ENCODE data around the gene TRIM63.

Gene TRIM63

DNA sequence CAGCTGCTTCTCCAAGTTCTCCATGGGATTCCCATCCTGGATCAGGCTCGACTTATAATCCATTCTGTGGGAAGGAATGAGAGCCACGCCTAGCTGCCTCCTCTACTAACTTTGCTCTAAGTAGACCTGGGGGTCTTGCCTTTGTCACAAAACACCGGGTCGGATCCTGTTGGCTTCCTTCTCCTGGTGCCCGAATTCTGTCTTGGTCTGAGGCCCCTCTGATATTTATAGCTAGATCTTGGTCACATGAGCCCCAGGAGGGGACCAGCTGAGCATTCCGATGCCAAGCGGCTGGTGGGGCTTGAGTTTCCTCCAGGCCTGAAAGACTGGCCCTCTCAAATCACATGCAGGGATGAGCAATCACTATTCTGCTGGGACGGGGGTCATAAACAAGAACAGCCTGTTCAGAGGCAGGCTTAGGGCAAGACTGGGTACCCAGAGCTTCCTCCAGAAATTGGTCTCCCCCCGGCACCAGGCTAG lies at the start of gene TRIM63:
TRIM63 (minus strand) TSS at position 199 of the 480 bp plus-strand sequence; CDS start at position 63, 136 bp downstream.
- no peak within 1 kb of the TSS for H3K4me3 ChIP-seq (ENCODE audit: low read length)
- TF ChIP-seq, protein P1, sequence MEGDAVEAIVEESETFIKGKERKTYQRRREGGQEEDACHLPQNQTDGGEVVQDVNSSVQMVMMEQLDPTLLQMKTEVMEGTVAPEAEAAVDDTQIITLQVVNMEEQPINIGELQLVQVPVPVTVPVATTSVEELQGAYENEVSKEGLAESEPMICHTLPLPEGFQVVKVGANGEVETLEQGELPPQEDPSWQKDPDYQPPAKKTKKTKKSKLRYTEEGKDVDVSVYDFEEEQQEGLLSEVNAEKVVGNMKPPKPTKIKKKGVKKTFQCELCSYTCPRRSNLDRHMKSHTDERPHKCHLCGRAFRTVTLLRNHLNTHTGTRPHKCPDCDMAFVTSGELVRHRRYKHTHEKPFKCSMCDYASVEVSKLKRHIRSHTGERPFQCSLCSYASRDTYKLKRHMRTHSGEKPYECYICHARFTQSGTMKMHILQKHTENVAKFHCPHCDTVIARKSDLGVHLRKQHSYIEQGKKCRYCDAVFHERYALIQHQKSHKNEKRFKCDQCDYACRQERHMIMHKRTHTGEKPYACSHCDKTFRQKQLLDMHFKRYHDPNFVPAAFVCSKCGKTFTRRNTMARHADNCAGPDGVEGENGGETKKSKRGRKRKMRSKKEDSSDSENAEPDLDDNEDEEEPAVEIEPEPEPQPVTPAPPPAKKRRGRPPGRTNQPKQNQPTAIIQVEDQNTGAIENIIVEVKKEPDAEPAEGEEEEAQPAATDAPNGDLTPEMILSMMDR (IDR thresholded peaks at IDR 0.05; ENCODE audit: insufficient read depth, low read depth, low read length, missing control alignments), result no peak
- DNase-seq (ENCODE audit: low read depth), result no peak

DNA sequence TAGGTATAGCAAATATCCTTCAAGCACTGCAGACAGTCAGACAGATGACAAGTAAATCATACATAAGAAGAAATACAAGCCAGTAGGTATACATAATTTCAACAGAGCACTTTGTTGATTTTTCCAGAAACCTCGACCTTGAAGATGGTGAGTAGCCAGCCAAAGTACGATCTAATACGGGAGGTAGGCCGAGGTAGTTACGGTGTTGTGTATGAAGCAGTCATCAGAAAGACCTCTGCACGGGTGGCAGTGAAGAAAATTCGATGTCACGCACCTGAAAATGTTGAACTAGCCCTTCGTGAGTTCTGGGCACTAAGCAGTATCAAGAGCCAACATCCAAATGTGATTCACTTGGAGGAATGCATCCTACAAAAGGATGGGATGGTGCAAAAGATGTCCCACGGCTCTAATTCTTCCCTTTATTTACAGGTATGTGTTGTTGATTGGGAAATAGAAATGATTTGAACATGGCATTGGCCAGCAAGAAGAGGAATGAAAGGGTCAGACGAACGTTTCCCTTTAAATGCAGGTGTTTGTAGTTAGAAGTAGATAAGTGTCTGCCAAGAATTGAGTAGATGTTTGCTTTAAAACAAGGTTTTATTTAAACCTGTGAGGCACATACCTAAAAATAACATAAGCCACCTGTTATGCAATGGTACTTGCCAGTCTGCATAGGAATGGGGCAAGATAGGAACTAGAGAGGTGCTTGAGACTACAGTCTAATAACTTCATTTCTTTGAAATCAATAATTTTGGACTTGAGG lies 46.9 kb upstream of the TRIM63 start:
- H3K4me3 ChIP-seq (ENCODE audit: low read length), result no peak overlapping the region
- TF ChIP-seq, protein P1 (IDR thresholded peaks at IDR 0.05; ENCODE audit: insufficient read depth, low read depth, low read length, missing control alignments), result no peak
- no peak for DNase-seq (ENCODE audit: low read depth)

DNA sequence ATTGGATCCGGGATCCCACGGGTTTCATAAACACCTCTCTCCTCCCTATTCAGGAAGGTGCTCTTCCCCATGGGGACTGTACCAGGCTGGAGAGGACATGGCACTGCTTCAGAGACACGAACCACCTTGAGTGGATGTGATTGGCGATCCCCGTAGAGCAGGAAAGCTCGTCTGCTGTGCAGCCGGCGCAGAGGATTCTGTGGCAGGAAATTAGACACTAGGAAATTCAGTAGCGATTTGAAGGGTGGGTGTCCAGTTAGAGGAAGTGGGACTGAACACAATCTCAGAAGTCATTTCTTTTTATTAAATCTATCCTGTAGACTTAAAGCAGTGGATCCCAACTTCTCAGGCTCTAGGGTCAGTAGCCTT lies 45.0 kb upstream of the TRIM63 start:
- DNase-seq (ENCODE audit: low read depth), result no peak
- TF ChIP-seq, protein P1 (IDR thresholded peaks at IDR 0.05; ENCODE audit: insufficient read depth, low read depth, low read length, missing control alignments), result no peak
- peak overlapping the region; percentile 93 for H3K4me3 ChIP-seq (ENCODE audit: low read length)

DNA sequence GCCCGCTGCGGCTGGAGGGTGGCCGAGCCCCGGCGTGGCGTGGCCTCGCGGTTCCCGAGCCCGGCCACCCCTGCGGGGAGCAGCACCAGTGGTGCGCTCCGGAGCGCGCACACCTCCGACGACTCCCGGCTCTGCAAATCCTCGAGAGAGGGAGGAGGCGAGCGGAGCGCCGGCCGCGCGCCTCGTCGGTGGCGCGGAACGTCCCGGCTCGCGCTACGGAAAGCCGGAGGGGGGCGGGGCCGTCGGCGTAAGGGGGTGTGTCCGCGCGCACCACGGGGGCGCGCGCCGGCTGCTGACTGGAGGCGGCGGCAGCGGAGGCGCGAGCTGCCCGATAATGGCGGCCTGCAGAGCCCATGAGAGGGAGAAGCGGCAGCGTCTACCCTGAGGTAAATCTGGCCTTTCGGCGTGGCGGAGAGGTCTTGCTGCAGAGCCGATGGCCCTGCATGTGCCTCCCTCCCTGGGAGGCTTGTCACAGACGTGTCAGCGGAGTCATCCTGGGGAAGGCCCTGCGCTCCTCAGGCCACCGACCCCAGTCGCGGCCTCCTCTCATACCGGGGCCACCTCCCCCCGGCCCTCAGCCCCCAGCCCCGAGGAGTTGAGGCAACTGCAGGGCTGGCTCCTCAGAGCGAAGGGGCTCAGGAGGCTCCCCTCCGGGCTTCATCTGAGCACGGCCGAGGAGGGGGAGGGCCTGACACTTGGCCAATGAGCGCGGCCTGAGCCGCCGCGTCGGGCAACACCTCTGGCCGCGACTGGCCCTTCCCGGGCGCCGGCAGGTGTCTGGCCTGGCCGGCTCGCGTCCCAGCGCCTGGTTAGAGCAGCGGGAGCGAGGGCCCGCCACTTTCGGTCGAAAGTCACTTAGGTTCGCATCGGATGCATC lies 44.3 kb upstream of the TRIM63 start, which contains the start of gene PDIK1L:
PDIK1L (plus strand) TSS at position 295 of the 877 bp plus-strand sequence. CDS start 2,485 bp downstream, outside the sequence.
- peak; percentile 98 for DNase-seq (ENCODE audit: low read depth)
- TF ChIP-seq, protein P1 (IDR thresholded peaks at IDR 0.05; ENCODE audit: insufficient read depth, low read depth, low read length, missing control alignments), result no peak
- peak within 1 kb of the TSS; percentile 93 for H3K4me3 ChIP-seq (ENCODE audit: low read length)

DNA sequence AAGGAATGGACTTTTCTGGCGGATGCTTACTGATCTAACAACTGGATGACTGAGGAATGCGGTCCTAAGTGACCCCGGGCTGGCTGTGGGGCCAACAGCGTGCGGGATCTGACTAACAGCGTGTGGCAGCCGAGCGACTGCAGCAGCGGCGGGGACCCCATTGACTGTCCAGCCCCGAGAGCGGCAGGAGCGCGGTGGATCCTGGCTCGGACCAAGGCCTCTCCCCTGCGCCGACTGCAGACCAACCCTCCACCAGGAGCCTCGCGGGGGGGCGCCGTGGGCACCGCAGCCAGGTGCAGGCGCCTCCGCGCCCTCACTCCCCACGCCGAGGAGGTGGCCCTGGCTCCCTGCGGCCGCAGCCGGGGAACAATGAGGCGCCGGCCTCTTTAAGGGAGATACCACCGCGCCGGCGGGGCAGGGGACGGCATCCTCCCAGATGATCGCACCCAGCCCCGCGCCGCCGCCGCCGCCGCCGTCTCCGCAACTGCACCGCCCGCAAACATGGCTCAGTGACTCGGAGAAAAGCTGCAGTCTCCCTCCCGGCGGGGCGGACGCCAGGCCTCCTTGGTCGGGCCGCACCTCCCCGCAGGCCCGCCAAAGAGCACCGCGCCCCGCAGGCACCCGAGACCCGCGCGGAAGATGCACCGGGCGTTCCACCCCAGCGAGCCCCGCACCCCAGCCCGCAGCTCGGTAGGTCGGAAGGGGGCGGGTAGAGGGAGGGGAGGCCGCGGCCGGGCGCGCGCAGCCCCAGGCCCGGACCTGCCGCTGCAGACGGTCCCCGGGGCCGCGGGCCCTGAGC lies 43.5 kb upstream of the TRIM63 start:
- TF ChIP-seq, protein P1 (IDR thresholded peaks at IDR 0.05; ENCODE audit: insufficient read depth, low read depth, low read length, missing control alignments), result no peak
- DNase-seq (ENCODE audit: low read depth), result peak; percentile 80
- H3K4me3 ChIP-seq (ENCODE audit: low read length), result peak overlapping the region; percentile 65

All from epithelial cell of esophagus (primary cell).